OCI-LY3 (cell line): ENCODE data around the gene DAB1.

Source experiments
- CTCF ChIP-seq: fragments of 200-600, 300-600 bp; sonication (generic); IDR thresholded peaks from 2 replicates; pipeline ENCODE4 v1.5.1; 2014; ENCODE audit warnings: antibody characterized with exemption, low read length, low read depth
- EZH2phosphoT487 ChIP-seq: fragments of 200-600 bp; shearing (Covaris generic); IDR thresholded peaks from 2 replicates; pipeline ENCODE4 v1.6.1; 2018; ENCODE audit warnings: antibody characterized with exemption, mixed run types, low read depth

- TF ChIP-seq CTCF, result no peak
- no peak for TF ChIP-seq EZH2phosphoT487
These were observed 129.7 kb downstream of the DAB1 start for GRCh38 chr1:57294177-57294576.
